HG03103 (cell line): Measurements from ENCODE around the gene SLC12A8.

Experiments used
- ATAC-seq: cut with Tn5 transposase; IDR thresholded peaks from one replicate; pipeline ENCODE4 v1.9.1; 2021; ENCODE audit warnings: low read depth; ENCODE audit not compliant: unreplicated experiment

SLC12A8 gene

DNA sequence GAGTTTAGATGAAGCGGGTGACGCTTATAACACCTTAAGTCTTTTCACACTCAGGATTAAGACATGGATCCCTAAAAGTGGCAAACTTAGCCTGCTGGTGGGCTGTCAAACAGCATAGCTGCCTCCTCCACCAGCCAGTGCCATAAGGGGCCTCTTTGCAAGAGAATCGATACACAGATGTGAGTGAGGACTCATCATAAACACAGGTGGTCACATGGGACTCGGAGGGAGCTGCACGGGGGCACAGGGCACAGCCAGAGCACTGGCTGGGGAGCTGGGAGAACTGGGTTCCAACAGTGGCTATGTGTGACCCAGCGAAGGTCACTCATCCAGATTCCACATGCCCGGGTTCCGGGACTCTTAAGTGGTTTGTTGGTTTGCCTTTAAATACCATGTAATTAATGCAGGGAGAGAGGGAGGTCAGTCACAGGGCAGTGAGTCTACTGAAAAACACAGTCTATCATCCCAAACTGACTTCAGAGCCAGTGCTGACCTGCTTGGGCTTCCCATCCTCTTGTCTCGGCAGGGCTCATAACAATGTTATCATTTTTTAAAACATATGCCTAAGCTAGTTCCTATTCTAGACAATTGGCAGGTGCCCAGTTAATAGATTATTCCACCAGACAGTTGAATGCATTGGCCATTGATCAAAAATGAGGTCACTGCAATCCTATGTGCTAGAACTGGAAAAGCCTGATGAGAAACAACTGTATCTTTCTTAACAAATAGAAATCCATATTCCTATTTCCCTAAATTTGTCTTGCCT lies 51.8 kb downstream of the SLC12A8 start:
- ATAC-seq: no peak

GRCh38 chr3:125157183-125157582 lies 55.4 kb downstream of the SLC12A8 start:
- ATAC-seq: no peak

DNA sequence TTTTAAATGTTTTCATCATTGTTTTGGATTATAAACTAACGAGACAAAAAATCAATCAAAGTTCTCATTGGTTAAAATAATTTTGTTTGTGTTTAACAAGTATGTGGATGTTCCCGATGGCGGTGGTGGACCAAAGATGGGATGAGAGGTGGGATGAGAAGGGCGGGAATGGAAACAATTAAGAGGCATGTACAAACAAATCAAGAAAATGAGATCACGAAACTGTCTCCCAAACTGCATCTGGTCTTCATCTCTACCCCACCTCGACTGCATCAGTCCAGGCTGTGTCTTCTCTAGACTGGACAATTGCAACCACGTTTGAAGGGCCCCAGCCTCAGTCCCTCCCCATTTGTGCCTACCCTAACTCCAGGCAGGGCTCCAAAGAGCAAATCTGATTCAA lies 56.1 kb downstream of the SLC12A8 start:
- no peak for ATAC-seq

- ATAC-seq: no peak
Observed at GRCh38 chr3:125154800-125155269, 57.7 kb downstream of the SLC12A8 start.

- no peak for ATAC-seq
Observed at GRCh38 chr3:125154110-125154509, 58.4 kb downstream of the SLC12A8 start.

DNA sequence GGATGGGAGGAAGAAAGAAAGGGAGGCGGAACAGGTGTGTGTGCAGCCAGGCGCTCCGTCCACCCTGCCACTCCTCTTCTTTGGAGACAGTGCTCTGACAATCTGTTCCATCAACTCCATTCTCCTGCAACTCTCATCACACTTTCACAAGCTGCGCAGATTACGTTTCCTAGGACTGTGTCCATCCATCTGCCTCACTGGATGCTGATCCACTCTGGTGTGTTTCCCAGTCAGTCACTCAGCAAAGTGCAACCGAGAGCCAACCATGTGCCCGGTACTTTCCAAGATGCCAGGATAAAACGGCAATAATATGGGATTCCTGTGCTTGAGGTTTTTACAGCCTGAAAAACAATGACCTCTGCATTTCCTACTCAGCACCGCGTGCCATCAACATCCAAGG lies 59.6 kb downstream of the SLC12A8 start:
- no peak for ATAC-seq

GRCh38 chr3:125151916-125152315 lies 60.6 kb downstream of the SLC12A8 start:
- ATAC-seq: no peak

DNA sequence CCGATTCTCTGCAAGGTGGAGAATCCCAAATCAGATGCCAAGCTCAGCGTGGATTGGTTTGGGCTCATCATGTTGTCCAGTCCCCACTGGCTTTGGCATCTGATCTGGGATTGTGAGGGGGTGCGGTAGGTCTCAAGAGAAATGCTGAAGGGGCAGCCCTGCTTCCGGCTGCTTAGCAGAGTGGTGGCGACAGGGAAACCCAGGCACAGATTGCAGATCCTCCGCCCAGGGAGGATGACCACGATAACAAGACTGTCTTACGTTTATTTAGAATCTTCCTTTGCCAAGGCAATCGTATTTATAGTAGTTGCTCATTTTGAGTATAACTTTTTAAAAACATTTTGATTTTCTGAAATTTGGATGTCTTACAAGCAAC lies 61.1 kb downstream of the SLC12A8 start:
- no peak for ATAC-seq

GRCh38 chr3:125150525-125151441 lies 61.8 kb downstream of the SLC12A8 start:
- no peak for ATAC-seq

- no peak for ATAC-seq
Observed at GRCh38 chr3:125149462-125149861, 63.1 kb downstream of the SLC12A8 start.

DNA sequence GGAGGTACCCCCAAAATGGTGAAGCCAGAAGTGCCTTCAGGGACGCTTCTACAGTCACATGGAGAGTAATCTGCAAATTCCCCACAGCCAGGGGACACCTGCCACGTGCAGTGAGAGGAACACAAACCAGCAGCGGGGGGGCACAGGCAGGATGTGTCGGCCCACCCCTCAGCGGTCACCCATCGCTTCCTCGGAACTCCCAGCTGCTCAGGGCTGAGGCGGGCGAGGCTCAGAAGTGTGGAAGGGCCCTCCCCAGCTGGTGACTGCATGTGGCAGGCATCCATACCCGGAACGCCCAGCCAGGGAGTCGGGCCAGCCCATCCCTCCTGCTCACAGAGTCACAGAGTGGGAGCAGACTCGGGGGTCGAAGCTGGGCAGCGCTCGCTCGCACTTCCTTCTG lies 63.7 kb downstream of the SLC12A8 start:
- no peak for ATAC-seq

DNA sequence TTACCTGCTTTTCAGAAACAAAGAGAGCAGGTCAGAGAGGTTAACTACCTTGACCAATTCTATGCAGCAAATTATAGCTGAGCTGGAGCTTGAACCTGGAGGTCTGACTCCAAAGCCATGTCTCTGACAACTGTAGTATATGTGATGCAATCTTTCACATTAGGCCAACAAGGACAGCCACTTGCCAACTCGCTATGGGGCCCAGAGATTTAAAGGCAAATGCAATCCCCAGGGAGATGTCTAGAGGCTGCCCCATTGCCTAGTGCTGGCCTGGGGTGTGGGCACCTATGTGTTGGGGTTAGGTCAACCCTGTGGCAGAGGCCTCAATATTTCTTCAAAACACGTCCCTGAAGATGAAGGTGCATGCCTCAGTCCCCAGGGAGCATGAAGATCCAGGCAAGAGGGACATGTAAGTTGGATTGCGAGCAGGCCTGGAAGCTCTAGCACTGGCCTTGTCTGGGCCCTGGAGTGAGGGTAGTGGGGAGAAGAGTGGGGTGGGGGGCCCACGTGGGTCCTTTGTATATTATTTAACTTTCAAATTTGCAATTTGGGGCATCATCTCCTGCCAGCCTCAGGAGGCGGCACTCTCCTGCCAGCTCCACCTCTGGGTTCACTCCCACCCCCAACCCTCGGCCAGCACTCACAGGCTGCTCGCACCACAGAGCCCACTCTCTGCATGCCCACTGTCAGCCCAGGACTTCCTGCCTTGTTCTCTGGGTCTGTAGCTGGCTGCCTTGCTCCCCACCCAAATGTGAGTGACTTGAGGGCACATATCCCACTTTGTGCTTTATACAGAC lies 64.3 kb downstream of the SLC12A8 start:
- ATAC-seq: no peak

- no peak for ATAC-seq
Observed at GRCh38 chr3:125147491-125147820, 65.1 kb downstream of the SLC12A8 start.

GRCh38 chr3:125146626-125147490 lies 65.7 kb downstream of the SLC12A8 start:
- no peak for ATAC-seq

DNA sequence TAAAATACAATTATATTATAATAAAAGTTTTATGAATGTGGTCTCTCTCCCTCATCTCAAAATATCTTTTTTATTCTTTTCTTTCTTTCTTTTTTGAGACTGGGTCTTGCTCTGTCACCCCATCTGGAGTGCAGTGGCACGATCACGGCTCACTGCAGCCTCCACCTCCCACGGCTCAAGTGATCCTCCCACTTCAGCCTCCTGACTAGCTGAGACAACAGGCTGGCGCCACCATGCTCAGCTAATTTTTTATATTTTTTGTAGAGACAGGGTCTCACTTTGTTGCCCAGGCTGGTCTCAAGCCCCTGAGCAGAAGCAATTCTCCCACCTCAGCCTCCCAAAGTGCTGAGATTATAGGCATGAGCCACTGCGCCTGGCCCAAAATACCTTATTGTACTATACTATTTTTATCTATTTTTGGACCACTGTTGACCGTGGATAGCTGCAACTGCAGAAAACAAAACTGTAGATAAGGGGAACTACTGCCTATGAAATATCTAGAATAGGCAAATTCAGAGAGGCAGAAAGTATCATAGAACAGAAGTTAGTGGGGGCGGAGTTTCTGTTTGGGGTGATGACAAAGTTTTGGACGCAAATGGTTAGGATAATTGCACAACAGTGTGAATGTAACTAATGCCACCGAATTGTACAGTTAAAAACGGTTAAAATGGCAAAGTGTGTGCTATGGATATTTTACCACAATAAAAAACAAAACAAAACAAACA lies 66.6 kb downstream of the SLC12A8 start:
- ATAC-seq: no peak

DNA sequence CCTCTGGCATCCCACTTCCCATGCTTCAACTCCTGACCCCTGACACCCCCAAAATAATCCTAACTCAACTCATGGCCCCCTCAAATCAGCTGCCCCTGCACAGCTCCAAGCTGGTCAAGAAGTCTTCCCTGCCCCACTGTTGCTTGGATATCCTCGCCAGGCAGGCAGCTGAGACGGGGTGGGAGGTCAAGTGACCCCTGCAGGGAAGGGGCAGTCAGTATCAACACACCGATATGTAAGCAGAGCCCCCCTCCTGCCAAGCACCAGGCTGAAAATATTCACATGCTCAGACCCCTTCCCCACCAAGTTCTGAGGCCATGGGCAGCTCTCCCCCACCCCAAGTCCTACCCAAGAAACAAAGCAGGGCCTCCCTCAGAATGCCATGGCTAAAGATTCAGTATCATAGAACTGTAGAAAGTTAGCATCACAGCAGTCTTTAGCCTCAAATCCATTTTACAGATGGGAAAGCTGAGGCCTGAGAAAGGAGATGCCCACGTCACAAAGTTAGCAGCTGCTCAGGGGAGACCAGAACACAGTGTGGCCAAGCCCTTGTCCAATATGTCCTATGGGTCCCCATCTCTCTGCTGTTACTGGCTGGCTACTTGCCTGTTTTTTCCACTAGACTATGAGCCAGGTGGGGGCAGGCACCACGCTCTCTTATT lies 67.8 kb downstream of the SLC12A8 start:
- no peak for ATAC-seq

- no peak for ATAC-seq
Observed at GRCh38 chr3:125143982-125144652, 68.4 kb downstream of the SLC12A8 start.

GRCh38 chr3:125143538-125143937 lies 69.0 kb downstream of the SLC12A8 start:
- ATAC-seq: no peak
